Stimulated activated CD4-positive, alpha-beta T cell treated with anti-CD3 and anti-CD28 coated beads, Interleukin-1b, Interleukin-23, amount 100 ng/mL, for 1 hour (primary cell): ENCODE results near the gene NUP93.
"Not testable (repeated sequence)": the region's sequence is repeated elsewhere in the genome, so short reads cannot be mapped to it uniquely, and the experiment has no call there.

ENCODE experiments used
- DNase-seq, 2 donors: peaks; one replicate each; pipeline ENCODE4 v3.0.0-alpha.2; 2020; ENCODE audit warnings: low read depth in 2 of 2

The NUP93 gene

DNA sequence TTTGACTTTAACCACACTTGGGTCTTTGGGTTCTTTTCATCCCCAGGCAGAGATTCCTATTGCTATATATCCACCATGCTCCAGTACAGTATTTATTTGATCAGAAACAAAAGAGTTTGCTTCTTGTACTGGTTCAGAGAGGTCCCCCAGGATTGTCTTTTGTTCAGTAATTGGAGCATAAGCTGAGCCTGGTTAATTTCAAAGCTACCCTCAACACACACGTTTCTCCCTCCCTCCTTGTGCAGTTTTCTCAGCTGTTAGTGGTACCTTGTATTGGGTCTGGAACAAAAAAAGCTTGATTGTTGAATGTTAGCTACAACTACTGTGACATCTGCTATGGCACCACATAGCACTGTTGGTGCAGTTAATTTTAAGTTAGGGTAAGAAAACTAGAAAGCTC is 50.0 kb downstream of the NUP93 start:
- no peak for DNase-seq

DNA sequence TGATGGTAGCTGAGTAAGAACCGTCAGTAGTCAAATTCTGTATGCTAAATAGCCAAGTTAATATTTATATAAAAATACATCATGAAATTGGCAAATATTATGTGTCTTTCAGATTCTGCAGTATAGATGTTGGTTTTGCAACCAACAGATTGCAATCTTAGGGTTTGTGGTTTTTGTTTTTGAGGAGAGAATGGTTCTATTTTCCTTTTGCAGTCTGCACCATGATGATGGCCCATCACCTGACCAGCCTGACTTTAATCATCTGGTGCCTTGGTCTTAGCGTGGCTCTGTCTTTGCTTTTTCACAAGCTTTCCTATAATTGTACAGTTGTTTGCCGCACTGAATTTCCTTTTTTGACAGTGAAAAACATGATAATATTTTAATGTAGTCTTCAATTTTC is 50.7 kb downstream of the NUP93 start:
- no peak for DNase-seq

DNA sequence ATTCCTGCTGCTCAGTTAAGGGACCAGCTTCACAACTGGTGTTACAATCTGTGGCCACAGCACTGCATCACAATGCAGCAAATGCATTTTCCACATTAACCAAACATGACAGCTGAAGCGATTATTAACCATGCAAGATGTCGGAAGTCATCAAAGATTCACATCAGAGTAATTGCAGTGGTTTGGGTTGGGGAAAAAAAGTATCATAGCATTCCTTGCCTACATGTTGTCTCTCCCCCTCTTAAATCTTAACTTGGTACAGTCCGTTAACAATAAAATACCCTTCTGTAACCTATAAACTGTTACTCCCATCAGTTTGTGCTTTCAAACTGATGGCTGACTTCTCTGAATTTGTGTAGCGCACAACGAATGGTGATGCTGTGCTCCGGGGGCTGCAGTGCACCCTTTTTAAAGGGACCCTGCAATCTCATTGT is 51.6 kb downstream of the NUP93 start:
- no peak for DNase-seq

DNA sequence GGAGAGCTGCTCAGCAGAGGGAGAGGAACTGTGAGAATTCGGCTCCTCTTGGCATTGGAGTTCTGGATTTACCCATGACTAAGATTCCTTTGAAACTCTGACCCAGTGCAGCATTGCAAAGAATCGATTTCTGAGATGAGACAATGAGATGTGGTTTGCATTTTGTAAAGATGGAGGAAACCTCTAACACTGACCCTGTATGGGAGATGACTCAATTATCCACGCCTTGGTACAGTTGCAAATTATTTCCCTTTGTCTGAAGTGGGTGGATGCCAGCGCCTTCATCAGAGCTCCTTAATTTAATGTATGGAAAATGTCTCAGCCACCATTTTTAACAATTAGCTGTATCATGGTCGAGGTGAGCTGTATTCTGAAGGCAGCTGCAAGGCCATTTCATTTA is 53.4 kb downstream of the NUP93 start:
- DNase-seq: no peak

DNA sequence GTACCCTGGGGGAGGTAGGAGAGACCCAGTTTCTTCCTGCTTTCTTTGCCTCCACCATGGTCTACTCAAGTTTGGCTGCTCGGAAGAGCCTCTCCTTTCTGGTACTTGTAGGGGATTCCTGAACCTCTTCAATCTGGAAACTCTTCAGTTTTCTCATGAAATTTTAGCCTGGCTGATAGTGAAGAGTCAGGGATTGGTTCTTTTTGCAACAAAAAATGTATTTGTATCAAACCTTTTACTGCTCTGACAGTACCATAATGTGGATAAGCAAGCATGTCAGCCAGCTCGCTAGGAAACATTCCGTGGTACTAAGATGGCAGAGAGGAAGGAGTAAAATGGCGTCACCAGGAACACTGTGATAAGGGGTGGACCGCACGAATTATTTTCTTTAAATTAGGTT is 55.4 kb downstream of the NUP93 start:
- no peak for DNase-seq

DNA sequence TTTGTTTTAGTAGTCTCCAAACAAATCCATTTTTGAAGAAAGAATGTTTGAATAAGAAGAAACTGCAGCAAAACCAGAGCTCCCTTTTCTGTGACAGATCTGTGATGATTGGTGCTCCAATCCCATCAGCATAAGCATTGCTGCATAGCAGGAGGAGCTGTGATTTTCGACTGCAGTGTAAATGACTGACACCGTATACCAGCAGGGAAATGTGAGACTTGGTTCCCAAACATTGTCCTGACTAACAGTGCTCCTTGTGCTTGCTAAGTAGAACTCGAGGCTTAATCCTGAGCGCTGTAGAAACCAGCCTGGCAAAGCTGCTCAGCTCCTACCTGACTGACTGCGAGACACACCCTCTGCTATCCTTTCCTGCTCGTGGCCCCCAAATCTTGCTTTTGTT is 57.2 kb downstream of the NUP93 start:
- no peak for DNase-seq

DNA sequence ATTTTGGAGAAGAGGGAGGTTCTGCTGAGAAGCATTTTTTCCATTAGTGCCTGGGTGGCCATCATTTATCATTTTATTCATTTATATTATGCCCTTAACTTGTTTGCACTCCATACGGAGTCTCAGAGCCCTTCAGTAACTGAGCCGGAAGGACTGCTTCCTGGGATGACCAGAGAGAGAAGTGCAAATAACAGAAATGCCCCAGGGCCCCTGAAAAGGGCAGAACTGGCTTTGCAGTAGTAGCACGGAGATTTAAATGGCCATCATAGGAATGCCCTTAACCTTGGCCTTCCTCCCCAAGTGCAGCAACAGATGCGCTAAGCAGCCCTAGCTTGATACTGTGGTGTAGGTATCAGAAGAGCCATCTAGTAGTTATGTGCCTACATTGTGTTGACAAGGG is 58.5 kb downstream of the NUP93 start:
- no peak for DNase-seq

DNA sequence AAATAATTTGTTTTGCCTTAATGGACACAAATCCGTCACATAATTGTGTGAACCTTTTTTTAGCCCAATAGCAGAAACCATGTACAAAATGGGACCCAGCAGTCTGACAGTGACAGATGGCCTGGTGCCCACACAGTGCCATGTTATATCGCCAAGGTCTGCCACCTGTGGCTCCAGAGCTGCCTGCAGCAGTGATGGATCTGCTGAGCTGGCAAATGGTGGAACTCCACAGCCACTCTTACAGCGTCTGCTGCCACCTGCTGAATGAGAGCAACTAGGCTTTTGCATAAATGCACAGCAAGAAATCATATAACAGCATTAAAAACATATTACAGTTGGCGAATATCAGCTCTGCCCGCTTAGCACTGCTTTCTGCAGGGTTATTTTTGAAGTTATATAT is 59.4 kb downstream of the NUP93 start:
- DNase-seq: no peak

DNA sequence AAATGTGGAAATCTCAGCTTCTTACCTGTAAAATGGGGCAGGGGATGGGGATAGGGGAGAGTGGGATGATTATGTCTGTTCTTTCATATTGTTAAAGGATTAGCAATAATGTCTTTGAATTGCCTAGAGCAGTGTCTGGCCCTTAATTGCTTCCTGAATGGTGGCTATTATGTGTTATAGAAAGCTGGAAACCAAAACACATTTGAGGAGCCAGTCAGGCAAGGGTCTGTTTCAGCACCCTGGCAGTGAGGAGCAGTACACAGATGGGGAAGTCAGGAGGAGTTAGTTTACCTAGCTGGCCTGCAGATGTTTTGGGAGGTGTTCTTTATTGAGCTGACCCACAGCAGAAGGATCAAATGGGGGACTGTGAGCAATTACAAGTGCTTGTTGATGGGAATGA is 63.0 kb downstream of the NUP93 start:
- no peak for DNase-seq

DNA sequence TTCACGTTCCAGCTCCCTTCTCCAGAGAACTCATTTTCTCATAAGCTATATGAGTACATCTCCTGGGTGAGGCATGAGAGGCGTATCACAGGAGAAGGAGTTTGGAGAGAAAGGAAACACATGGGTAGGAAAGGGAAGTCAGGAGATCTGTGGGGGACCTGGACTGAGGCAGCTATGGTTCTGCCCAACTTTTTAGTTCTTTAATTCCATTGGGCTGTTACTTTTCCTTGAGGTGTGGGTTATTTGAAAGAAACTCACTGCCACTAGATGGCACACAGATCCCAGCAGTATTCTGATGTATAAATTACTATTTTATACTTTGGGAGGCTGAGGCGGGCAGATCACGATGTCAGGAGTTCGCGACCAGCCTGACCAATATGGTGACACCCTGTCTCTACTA is 63.6 kb downstream of the NUP93 start:
- no peak for DNase-seq

DNA sequence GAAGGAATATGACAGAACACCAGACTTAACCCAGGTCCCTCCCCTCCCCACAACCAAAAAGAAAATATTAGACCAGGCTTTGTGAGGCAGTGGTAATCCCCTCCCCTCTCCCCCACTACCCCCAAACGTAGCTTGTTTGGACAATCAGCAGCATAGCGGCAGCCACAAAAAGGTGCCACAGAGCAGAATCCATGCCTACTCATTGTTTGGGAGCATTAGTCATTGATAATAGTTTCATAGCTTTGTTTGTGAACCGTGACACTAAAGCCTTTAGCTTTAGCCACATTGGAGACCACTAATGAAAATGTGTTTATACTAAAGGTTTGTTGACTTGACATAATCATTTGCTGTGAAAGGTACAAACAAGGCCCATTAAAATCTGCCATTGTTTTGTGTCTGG is 65.1 kb downstream of the NUP93 start:
- no peak for DNase-seq

DNA sequence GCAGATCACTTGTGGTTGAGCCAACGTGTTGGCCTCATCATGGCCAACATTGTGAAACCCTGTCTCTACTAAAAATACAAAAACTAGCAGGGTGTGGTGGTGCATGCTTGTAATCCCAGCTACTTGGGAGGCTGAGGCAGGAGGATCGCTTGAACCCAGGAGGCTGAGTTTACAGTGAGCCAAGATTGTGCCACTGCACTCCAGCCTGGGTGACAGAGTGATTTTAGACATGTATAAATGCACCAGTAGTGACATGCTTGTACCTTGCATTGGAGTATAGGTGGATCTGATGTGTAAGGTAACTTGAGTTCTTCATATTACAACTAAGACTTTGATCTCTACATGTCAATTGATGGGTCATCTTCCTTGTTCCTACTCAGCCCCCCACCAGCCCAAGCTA is 67.1 kb downstream of the NUP93 start:
- not testable (repeated sequence) for DNase-seq

DNA sequence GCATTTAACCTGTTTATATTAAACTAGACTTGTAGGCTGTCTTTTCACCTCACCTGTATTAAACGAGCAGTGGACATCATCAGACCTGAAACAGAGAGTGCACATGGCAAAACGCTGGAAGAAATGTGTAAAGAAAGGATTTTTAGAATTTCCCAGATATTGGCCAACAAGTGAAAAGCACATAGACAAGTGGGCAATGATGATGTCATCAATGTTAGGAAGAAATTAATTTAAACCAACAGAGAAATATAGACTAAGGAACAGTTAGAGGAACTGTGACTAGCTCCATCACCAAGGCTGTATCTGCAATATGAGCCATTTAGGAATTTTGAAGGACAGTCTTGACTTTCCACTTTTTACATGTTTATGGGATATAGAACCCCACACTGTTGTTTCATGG is 67.9 kb downstream of the NUP93 start:
- DNase-seq: no peak

DNA sequence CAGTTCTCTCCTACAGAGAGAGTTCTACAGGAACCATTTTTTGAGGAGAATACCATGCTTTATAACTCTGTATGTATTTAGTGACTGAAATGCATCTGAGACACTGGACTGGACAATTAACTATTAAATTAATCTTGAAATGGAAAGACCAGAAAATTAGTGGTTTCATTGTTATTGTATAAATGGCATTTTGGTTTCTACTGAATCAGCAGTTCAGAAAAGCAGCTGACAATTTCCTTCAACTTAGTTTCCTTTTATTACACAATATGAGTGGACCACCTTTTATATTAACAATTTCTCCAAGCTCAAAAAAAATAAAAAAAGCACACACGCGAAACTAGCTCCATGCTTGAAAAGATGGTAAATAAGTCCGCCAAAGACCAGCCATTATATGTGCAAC is 69.0 kb downstream of the NUP93 start:
- DNase-seq: no peak

DNA sequence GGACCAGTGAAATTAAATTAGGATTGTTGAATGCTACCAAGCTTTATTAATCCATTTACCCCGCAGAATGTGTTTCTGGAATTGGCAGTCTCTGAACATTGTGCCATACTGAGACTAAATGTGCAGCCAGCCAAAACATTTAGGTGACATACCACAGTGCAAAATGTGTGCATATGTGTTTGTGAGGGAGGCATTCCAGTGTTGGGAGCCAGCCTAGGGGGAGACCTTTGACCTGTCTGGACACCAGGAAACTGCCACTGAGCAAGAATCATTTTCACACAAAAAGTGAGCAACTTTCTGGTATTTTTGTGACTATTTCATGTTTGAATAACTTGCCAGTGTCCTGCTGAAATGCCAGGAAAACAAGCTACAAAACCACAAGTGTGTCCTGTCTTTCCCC is 70.4 kb downstream of the NUP93 start:
- DNase-seq: no peak

DNA sequence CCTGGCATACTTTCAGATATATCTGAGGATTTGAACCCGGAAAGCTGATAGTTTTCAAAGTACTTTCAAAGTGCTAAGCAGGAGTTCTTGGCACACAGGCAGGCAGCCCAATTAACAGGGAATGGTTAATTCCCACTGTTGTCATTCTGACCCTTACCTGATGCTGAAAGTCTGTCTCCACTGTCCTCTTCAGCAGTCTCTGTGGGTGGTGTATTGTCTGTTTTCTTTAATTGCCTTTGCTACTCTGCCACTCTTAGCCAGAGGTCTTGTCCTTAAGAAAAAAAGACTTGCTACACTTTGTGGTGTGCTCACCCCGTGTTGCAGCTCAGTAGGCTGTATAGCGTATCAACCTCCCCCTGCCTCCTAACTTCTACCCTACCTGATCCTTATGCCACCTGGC is 71.8 kb downstream of the NUP93 start:
- DNase-seq: no peak

DNA sequence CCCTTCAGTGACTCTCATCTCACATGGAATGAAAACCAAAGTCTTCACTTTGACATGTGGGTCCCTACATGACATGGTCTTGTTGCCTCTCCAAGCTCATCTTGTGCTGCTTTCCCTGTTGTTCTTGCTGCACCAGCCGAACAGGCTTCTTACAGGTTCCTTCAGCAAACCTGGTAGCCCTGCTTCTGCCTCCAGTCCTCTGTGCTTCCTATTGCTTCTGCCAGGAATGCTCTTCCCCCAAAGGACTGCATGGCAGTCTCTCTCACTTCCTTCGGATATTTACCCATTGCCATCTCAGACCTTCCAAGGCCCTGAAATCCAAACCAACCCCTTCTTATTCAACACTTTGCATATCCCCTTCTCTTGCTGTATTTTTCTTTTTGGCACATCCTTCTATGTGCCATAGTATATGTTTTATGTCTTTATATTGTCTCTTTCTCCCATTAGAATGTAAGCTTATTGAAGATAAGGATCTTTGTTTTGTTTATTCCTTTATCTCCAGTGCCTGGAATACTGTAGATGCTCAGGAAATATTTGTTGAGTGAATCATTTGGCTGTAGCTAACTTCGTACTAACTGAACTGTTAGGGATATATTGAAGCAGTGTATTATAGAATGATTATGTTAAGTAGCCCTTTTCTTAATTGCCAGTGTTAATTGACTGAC is 77.2 kb downstream of the NUP93 start:
- no peak for DNase-seq

DNA sequence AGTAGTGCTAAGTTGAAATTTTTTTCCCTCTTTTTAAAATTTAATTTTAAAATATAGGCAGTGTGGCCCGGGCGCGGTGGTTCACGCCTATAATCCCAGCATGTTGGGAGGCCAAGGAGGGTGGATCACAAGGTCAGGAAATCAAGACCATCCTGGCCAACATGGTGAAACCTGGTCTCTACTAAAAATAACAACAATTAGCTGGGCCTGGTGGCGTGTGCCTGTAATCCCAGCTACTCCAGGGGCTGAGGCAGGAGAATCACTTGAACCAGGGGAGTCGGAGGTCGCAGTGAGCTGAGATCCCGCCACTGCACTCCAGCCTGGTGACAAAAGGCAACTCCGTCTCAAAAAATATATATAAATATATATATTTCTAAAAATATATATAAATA is 77.7 kb downstream of the NUP93 start:
- DNase-seq: not testable (repeated sequence)

DNA sequence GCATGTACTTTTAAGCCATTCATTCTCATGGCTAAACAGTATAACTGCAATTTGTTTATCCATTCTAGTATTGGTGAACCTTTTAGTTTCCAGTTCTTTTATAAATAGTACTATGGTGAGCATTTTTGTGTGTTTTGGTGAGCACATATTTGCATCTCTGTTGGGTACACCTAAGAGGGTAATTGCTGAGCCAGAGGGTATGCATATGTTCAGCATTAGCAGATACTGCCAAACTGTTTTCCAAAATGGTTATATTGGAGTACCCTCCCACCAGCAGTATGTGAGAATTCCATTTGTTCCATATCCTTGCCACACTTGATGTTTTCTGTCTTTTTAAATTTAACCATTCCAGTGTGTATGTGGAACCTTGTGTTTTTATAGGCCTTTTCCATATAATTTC is 81.0 kb downstream of the NUP93 start:
- DNase-seq: no peak

DNA sequence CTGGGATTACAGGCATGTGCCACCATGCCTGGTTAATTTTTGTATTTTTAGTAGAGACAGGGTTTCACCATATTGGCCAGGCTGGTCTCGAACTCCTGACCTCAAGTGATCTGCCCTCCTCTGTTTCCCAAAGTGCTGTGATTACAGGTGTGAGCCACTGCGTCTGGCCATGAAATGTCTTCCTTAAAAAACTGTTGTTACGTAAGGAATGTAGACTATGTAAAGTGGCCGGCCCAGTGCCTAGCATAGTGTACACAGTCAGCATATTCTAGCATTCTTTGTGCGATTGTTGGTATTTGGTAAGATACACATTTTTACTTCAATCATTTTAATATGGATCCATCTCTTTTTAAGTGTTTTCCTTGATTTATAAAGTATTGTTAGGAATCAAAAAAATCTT is 81.7 kb downstream of the NUP93 start:
- DNase-seq: not testable (repeated sequence)

DNA sequence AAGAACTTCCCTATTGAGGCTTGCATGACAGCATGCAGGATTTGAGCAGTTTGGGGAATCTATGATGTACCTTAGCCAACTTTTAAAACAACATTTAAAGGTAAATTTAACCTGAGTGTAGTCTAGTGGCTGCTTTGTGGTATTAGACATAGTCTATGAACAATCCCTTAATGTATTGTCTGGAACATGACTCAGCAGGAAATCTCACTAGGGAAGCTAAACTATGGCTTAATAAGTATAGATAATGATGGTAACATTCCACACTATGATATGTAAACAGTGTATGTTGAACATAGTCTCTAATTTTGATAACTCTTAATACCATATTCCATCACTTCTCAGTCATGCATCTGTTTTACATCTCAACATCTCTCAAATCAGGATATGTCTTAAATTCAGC is 83.0 kb downstream of the NUP93 start:
- DNase-seq: no peak

DNA sequence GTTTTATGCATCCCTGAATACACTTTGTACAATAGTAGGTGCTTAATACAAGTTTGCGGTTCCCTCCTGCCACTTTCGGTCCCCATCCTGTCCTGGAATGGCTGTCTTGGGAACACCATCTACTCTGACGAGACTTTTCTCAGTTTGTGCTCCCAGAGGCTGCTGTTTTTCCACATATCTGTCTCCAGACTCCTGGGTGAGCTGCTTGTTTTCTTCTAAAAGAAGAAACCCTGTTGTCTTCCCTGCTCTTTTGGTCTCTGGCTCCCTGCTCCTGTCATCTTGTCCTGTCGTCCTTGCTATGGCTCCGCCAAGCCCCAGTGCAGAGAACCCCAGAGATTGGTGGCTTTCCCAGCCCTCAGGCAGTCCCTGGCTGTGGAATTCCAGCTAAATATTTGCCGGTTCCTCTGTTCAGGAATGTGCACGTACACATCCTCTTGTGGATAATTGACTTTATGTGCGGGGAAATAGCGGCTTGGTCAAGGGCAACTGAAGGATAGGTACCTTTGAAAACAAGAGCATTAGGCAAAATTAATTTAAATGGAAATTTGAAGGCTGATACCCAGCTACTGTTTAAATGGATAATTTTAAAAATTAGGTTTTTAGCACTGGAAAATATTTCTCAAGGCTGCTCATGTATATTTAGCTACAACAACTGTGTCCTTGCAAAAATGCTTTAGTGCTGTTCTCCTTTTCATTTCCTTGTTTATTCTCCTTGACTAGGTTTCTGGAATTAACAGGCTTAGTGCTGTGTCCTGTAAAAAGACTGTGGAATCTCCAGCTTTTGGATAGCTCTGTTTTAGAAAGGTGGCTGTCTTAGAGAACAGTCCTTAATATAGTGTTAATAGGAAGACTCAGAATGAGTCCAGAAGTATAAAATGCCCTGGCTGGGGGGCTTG is 84.9 kb downstream of the NUP93 start:
- no peak for DNase-seq

DNA sequence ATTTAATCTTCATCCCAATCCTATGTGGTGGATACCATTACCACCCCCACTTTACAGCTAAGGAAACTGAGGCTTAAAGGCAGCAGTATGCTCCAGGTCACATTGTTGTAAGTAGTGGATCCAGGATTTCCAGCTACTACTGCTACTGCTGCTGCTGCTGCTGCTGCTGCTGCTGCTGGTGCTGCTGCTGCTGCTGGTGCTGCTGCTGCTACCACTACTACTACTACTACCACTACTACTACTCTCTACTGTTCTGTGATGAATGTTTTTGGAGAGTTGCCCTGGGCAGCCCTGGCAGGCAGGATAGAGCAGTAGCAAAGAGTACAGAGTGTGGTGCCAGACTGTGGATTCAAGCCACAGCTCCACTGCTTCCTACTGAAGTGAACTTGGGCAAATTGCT is 85.8 kb downstream of the NUP93 start:
- DNase-seq: no peak
